Body of pancreas (tissue), 4 donors: ENCODE results near the gene SIPA1L3. TPM values are rescaled to one million over a fixed set of nuclear protein-coding genes. Genes with fewer than 3 reads are reported as not detected.

Experiments
- ATAC-seq: fragments of 150-250 bp; one replicate; pipeline ENCODE4 v1.9.1; 2016
- DNase-seq, 4 donors: peaks; one replicate each; pipeline ENCODE4 v3.0.0-alpha.2; 2019
- H3K27ac ChIP-seq, 4 donors: fragments of 200-600 bp; sonication (generic); 1 replicate in 3 of 4; 2 replicates in 1 of 4; pipeline versions ENCODE4 v1.5.1 to v1.6.1; 2016 to 2019; ENCODE audit warnings: mild to moderate bottlenecking in 1 of 4, mixed read lengths in 1 of 4, moderate library complexity in 1 of 4
- H3K27me3 ChIP-seq, 2 donors: fragments of 200-600 bp; sonication (generic); one replicate each; pipeline ENCODE4 v1.6.0; 2016; ENCODE audit warnings: mild to moderate bottlenecking in 1 of 2
- H3K36me3 ChIP-seq, 2 donors: fragments of 200-600 bp; sonication (generic); replicated peaks in 1 of 2; 2 replicates each; pipeline ENCODE4 v1.5.1; 2016; ENCODE audit warnings: low read depth in 2 of 2; ENCODE audit not compliant: insufficient read depth in 1 of 2
- H3K4me1 ChIP-seq: fragments of 200-600 bp; sonication (generic); one replicate; pipeline ENCODE4 v1.6.0; 2016
- H3K4me3 ChIP-seq, 2 donors: fragments of 200-600 bp; sonication (generic); 1 replicate in 1 of 2; 2 replicates in 1 of 2; pipeline ENCODE4 v1.5.1; 2016 to 2019
- H3K9me3 ChIP-seq, 3 donors: fragments of 200-600 bp; sonication (generic); 1 replicate in 2 of 3; 2 replicates in 1 of 3; pipeline ENCODE4 v1.5.1; 2016
- CTCF ChIP-seq, 7 experiments: fragments of 450-650 bp in 4 of 7; fragments of 200-600 bp in 3 of 7; sonication (generic) in 3 of 7; IDR thresholded peaks; one replicate each; pipeline ENCODE4 v1.5.1; 2016 to 2019; ENCODE audit warnings: antibody characterized with exemption in 7 of 7
- POLR2A ChIP-seq, 3 donors: fragments of 450-650 bp; IDR thresholded peaks; one replicate each; pipeline ENCODE4 v1.6.1; 2016; ENCODE audit warnings: antibody characterized with exemption in 3 of 3, mild to moderate bottlenecking in 2 of 3
- WGBS, 2 donors: methylation state at CpG; one replicate each; pipeline ENCODE4 v1.1.5; 2017; 5-methylcytosine and 5-hydroxymethylcytosine counted together
- intact Hi-C: fragments of 100-400 bp; cut with DNase I; formaldehyde crosslinking; loops from one replicate; pipeline ENCODE4 v1.15.1; 2023
- total RNA-seq, 2 donors: library from RNA; depleted of rRNA; stranded (reverse); fragments of >200 nt; gene quantifications; one replicate each; pipeline ENCODE4 v1.1.0, GENCODE V29; 2016

Gene SIPA1L3
- total RNA-seq, 2 donors from 2014 or later: 41.5 to 62.0 TPM

- Histone ChIP-seq H3K36me3 (peaks cover 0 to 4% of the 10 kb centered on the region in 2 donors), H3K4me3 (no peak overlapping the region), H3K9me3 (peaks cover 0 to 7% (median 0%) of the 10 kb centered on the region in 3 donors), H3K4me1 (no peaks in the 10 kb centered on the region), H3K27me3 (no peaks in the 10 kb centered on the region), H3K27ac (no peak overlapping the region)
- no peak for TF ChIP-seq CTCF (IDR thresholded peaks at IDR 0.05)
- no peak for TF ChIP-seq POLR2A (IDR thresholded peaks at IDR 0.05)
- 91 to 93% methylated on average over 18 to 21 of the region's 21 CpGs for WGBS, 2 donors
- DNase-seq: no peak
- no peak for ATAC-seq
- intact Hi-C loops: no loop called here
Observed at GRCh38 chr19:38182536-38183210, 275.7 kb downstream of the SIPA1L3 start.

GRCh38 chr19:38183251-38183897 is 276.4 kb downstream of the SIPA1L3 start:
- H3K4me3 ChIP-seq: no peak overlapping the region
- H3K36me3 ChIP-seq: peaks cover 0 to 4% of the 10 kb centered on the region in 2 donors
- no peak overlapping the region for H3K27ac ChIP-seq
- no peaks in the 10 kb centered on the region for H3K4me1 ChIP-seq
- intact Hi-C loops: no loop called here
- WGBS, 2 donors: 78 to 81% methylated on average over 30 of the region's 30 CpGs
- no peak for ATAC-seq
- peaks cover 0 to 7% (median 0%) of the 10 kb centered on the region in 3 donors for H3K9me3 ChIP-seq
- H3K27me3 ChIP-seq: no peaks in the 10 kb centered on the region
- TF ChIP-seq POLR2A (IDR thresholded peaks at IDR 0.05) (no peak), CTCF (IDR thresholded peaks at IDR 0.05) (no peak)
- DNase-seq: no peak

GRCh38 chr19:38184815-38185214 is 277.8 kb downstream of the SIPA1L3 start:
- H3K27me3 ChIP-seq: no peaks in the 10 kb centered on the region
- H3K4me1 ChIP-seq: no peaks in the 10 kb centered on the region
- ATAC-seq (no peak), DNase-seq (no peak)
- 87 to 94% methylated on average over 9 of the region's 9 CpGs for WGBS, 2 donors
- intact Hi-C loops: no loop called here
- peaks cover 0 to 5% (median 0%) of the 10 kb centered on the region in 3 donors for H3K9me3 ChIP-seq
- no peak overlapping the region for H3K4me3 ChIP-seq
- no peak overlapping the region for H3K27ac ChIP-seq
- H3K36me3 ChIP-seq: peaks cover 0 to 4% of the 10 kb centered on the region in 2 donors
- TF ChIP-seq CTCF (IDR thresholded peaks at IDR 0.05): no peak
- no peak for TF ChIP-seq POLR2A (IDR thresholded peaks at IDR 0.05)

- H3K27ac ChIP-seq: no peak overlapping the region
- H3K4me3 ChIP-seq: no peak overlapping the region
- peaks cover 0 to 4% of the 10 kb centered on the region in 2 donors for H3K36me3 ChIP-seq
- WGBS, 2 donors: 86 to 97% methylated on average over 10 of the region's 10 CpGs
- no peaks in the 10 kb centered on the region for H3K9me3 ChIP-seq
- DNase-seq (no peak), ATAC-seq (no peak)
- H3K4me1 ChIP-seq: no peaks in the 10 kb centered on the region
- intact Hi-C loops: no loop called here
- H3K27me3 ChIP-seq: no peaks in the 10 kb centered on the region
- TF ChIP-seq CTCF (IDR thresholded peaks at IDR 0.05): no peak
- TF ChIP-seq POLR2A (IDR thresholded peaks at IDR 0.05): no peak
Observed at GRCh38 chr19:38185562-38185961, 278.6 kb downstream of the SIPA1L3 start.
